Endodermal cell (in vitro differentiated cells): ENCODE data around the gene C16orf87. TPM values are rescaled to one million over a fixed set of nuclear protein-coding genes. Genes with fewer than 3 reads are reported as not detected.
"Not testable (repeated sequence)": the region's sequence is repeated elsewhere in the genome, so short reads cannot be mapped to it uniquely, and the experiment has no call there.

Source experiments
- DNase-seq: peaks from one replicate; pipeline ENCODE4 v3.0.0-alpha.2; 2017
- H3K27ac ChIP-seq: 2 replicates; pipeline ENCODE4 v1.5.1; 2013; ENCODE audit warnings: mild to moderate bottlenecking, low read depth, low read length, moderate library complexity
- H3K27me3 ChIP-seq: 2 replicates; pipeline ENCODE4 v1.6.1; 2013; ENCODE audit warnings: mild to moderate bottlenecking, low read length, moderate library complexity; ENCODE audit not compliant: insufficient read depth, control insufficient read depth, poor library complexity, severe bottlenecking
- H3K36me3 ChIP-seq: 2 replicates; pipeline ENCODE4 v1.7.0; 2013; ENCODE audit warnings: mild to moderate bottlenecking, low read length, moderate library complexity; ENCODE audit not compliant: control insufficient read depth, insufficient read depth
- H3K4me1 ChIP-seq: one replicate; pipeline ENCODE4 v1.7.0; 2013; ENCODE audit warnings: low read length; ENCODE audit not compliant: control insufficient read depth, insufficient read depth
- H3K4me3 ChIP-seq: 2 replicates; pipeline ENCODE4 v1.5.1; 2013; ENCODE audit warnings: mild to moderate bottlenecking, low read length, moderate library complexity
- H3K9ac ChIP-seq: 2 replicates; pipeline ENCODE4 v1.6.1; 2013; ENCODE audit warnings: mild to moderate bottlenecking, low read length, moderate library complexity; ENCODE audit not compliant: poor library complexity, severe bottlenecking; ENCODE audit errors: extremely low read depth
- H3K9me3 ChIP-seq: 2 replicates; pipeline ENCODE4 v1.6.1; 2013; ENCODE audit warnings: mild to moderate bottlenecking, low read length, moderate library complexity; ENCODE audit not compliant: control insufficient read depth
- H3K27ac Mint-ChIP-seq: 2 replicates; pipeline ENCODE4 v1.8.0; 2020; ENCODE audit warnings: mixed read lengths
- H3K27me3 Mint-ChIP-seq: 2 replicates; pipeline ENCODE4 v1.8.0; 2021; ENCODE audit warnings: mild to moderate bottlenecking, mixed read lengths; ENCODE audit not compliant: insufficient read depth
- H3K36me3 Mint-ChIP-seq: 2 replicates; pipeline ENCODE4 v1.8.0; 2020; ENCODE audit warnings: low read depth, mixed read lengths
- H3K4me1 Mint-ChIP-seq: 2 replicates; pipeline ENCODE4 v1.8.0; 2020; ENCODE audit warnings: mixed read lengths
- H3K4me3 Mint-ChIP-seq: 2 replicates; pipeline ENCODE4 v1.8.0; 2020; ENCODE audit warnings: mild to moderate bottlenecking, moderate library complexity, mixed read lengths
- H3K9me3 Mint-ChIP-seq: 2 replicates; pipeline ENCODE4 v1.8.0; 2020; ENCODE audit warnings: mild to moderate bottlenecking, mixed read lengths
- whole genome bisulfite sequencing, 2 experiments: methylation state at CpG; one replicate each; pipeline versions ENCODE4 v1.1.5 to v1.1.7; 2013; ENCODE audit warnings: missing lambda C conversion rate in 2 of 2, mixed read lengths in 1 of 2; ENCODE audit not compliant: insufficient coverage in 1 of 2, insufficient read length in 1 of 2; 5-methylcytosine and 5-hydroxymethylcytosine counted together
- total RNA-seq, 2 donors: library from RNA; stranded (reverse); fragmentation: NEBNext Ultra II Directional in 1 of 2; extraction: Animal tissue kit (Norgen Biotek cat#: 25700) in 1 of 2; gene quantifications; 2 replicates in 1 of 2; 3 replicates in 1 of 2; pipeline ENCODE4 v1.2.1, GENCODE V29; 2021
- TF ChIP-seq, protein P1 (sequence below): fragments of 200-600 bp; sonication (generic); conservative IDR thresholded peaks from 2 replicates; pipeline ENCODE4 v1.5.0; 2021; ENCODE audit warnings: antibody characterized with exemption, mild to moderate bottlenecking

C16orf87 gene
- total RNA-seq, 2 donors from 2014 or later: 20.6 to 22.7 TPM

DNA sequence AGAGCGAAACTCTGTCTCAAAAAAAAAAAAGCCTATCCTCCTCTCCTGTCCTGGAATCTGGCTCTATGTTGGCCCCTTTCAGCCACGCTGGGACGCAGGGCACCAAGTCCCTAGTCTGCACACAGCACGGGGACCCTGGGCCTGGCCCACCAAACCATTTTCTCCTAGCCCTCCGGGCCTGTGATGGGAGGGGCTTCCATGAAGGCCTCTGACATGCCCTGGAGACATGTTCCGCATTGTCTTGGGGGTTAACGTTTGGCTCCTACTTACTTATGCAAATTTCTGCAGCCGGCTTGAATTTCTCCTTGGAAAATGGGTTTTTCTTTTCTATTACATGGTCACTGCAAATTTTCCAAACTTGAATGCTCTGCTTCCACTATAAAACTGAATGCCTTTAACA, 40.6 kb upstream of the C16orf87 start:
- peaks cover 18% of the 10 kb centered on the region for H3K9me3 Mint-ChIP-seq
- Histone ChIP-seq H3K4me1 (peaks cover 3% of the 10 kb centered on the region), H3K9me3 (no peaks in the 10 kb centered on the region), H3K27ac (no peak overlapping the region), H3K36me3 (no peaks in the 10 kb centered on the region), H3K4me3 (no peak overlapping the region), H3K9ac (no peak overlapping the region), H3K27me3 (no peaks in the 10 kb centered on the region)
- no peaks in the 10 kb centered on the region for H3K36me3 Mint-ChIP-seq
- TF ChIP-seq, protein P1, sequence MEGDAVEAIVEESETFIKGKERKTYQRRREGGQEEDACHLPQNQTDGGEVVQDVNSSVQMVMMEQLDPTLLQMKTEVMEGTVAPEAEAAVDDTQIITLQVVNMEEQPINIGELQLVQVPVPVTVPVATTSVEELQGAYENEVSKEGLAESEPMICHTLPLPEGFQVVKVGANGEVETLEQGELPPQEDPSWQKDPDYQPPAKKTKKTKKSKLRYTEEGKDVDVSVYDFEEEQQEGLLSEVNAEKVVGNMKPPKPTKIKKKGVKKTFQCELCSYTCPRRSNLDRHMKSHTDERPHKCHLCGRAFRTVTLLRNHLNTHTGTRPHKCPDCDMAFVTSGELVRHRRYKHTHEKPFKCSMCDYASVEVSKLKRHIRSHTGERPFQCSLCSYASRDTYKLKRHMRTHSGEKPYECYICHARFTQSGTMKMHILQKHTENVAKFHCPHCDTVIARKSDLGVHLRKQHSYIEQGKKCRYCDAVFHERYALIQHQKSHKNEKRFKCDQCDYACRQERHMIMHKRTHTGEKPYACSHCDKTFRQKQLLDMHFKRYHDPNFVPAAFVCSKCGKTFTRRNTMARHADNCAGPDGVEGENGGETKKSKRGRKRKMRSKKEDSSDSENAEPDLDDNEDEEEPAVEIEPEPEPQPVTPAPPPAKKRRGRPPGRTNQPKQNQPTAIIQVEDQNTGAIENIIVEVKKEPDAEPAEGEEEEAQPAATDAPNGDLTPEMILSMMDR: no peak
- no peaks in the 10 kb centered on the region for H3K27me3 Mint-ChIP-seq
- peak; percentile 58 for DNase-seq
- H3K27ac Mint-ChIP-seq: no peak overlapping the region
- no peak overlapping the region for H3K4me3 Mint-ChIP-seq
- WGBS, 2 experiments: 70 to 72% methylated on average over 7 to 8 of the region's 8 CpGs
- H3K4me1 Mint-ChIP-seq: peaks cover 16% of the 10 kb centered on the region

DNA sequence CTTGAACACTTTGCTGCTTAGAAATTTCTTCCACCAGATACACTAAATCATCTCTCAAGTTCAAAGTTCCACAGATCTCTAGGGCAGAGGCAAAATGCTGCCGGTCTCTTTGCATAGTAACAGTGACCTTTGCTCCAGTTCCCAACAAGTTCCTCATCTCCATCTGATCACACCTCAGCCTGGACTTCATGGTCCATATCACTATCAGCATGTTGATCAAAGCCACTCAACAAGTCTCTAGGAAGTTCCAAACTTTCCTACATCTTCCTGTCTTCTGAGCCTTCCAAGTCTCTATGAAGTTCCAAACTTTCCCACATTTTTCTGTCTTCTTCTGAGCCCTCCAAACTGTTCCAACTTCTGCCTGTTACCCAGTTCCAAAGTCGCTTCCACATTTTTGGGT, 37.9 kb upstream of the C16orf87 start:
- not testable (repeated sequence) for DNase-seq, H3K9me3 ChIP-seq, H3K4me3 Mint-ChIP-seq, H3K27ac Mint-ChIP-seq, H3K36me3 Mint-ChIP-seq, H3K27me3 ChIP-seq, H3K9ac ChIP-seq, H3K27me3 Mint-ChIP-seq, H3K27ac ChIP-seq, H3K4me1 ChIP-seq, H3K4me3 ChIP-seq, H3K36me3 ChIP-seq
- peaks cover 18% of the 10 kb centered on the region for H3K9me3 Mint-ChIP-seq
- 89 to 93% methylated on average over 1 to 2 of the region's 2 CpGs for WGBS, 2 experiments
- peaks cover 13% of the 10 kb centered on the region for H3K4me1 Mint-ChIP-seq

DNA sequence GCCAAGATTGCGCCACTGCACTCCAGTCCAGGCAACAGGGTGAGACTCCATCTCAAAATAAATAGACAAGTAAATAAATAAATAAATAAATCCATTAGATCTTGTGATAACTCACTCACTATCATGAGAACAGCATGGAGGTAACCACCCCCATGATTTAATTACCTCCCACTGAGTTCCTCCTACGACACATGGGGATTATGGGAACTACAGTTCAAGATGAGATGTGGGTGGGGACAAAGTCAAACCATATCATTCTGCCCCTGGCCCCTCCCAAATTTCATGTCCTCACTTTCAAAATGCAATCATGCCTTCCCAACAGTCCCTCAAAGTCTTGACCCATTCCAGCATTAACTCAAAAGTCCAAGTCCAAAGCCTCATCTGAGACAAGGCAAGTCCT, 36.5 kb upstream of the C16orf87 start:
- not testable (repeated sequence) for DNase-seq, H3K9ac ChIP-seq, H3K4me3 ChIP-seq, H3K36me3 ChIP-seq, H3K27ac ChIP-seq, H3K4me1 ChIP-seq, H3K9me3 ChIP-seq, H3K27me3 ChIP-seq, H3K27ac Mint-ChIP-seq, H3K27me3 Mint-ChIP-seq, H3K4me3 Mint-ChIP-seq, H3K36me3 Mint-ChIP-seq
- H3K9me3 Mint-ChIP-seq: peaks cover 21% of the 10 kb centered on the region
- WGBS, 2 experiments: 100% methylated on average over 1 of the region's 2 CpGs
- H3K4me1 Mint-ChIP-seq: peaks cover 13% of the 10 kb centered on the region

DNA sequence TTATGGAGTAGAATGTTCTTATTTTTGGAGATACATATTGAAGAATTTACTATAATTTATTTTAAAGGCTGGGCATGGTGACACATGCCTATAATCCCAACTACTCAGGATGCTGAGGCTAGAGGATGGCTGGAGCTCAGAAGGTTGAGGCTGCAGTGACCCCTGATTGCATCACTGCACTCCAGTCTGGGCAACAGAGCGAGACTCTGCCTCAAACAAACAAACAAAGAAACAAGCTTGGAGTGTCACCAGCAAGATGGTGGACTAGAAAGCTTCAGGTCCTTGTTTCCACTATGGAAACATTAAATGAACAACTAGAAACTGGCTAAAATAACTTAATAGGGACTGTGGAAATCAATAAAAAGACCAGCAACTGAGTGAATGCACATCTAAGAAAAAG, 35.3 kb upstream of the C16orf87 start:
- H3K27me3 Mint-ChIP-seq: no peaks in the 10 kb centered on the region
- no peaks in the 10 kb centered on the region for H3K4me1 ChIP-seq
- no peak overlapping the region for H3K4me3 Mint-ChIP-seq
- TF ChIP-seq, protein P1: no peak
- H3K9me3 Mint-ChIP-seq: peaks cover 25% of the 10 kb centered on the region
- DNase-seq: no peak
- no peak overlapping the region for H3K27ac Mint-ChIP-seq
- H3K27me3 ChIP-seq: no peaks in the 10 kb centered on the region
- no peak overlapping the region for H3K4me3 ChIP-seq
- H3K36me3 ChIP-seq: no peaks in the 10 kb centered on the region
- no peak overlapping the region for H3K9ac ChIP-seq
- H3K27ac ChIP-seq: no peak overlapping the region
- H3K9me3 ChIP-seq: no peaks in the 10 kb centered on the region
- WGBS, 2 experiments: 72 to 100% methylated on average over 1 of the region's 1 CpG
- peaks cover 5% of the 10 kb centered on the region for H3K4me1 Mint-ChIP-seq
- no peaks in the 10 kb centered on the region for H3K36me3 Mint-ChIP-seq
